GM03348 (cell line): ENCODE data around the gene POLK.
"Not testable (repeated sequence)": the region's sequence is repeated elsewhere in the genome, so short reads cannot be mapped to it uniquely, and the experiment has no call there.

Experiments used
- DNase-seq: peaks from one replicate; pipeline ENCODE4 v3.0.0; 2012; ENCODE audit warnings: low spot score

Gene POLK

DNA sequence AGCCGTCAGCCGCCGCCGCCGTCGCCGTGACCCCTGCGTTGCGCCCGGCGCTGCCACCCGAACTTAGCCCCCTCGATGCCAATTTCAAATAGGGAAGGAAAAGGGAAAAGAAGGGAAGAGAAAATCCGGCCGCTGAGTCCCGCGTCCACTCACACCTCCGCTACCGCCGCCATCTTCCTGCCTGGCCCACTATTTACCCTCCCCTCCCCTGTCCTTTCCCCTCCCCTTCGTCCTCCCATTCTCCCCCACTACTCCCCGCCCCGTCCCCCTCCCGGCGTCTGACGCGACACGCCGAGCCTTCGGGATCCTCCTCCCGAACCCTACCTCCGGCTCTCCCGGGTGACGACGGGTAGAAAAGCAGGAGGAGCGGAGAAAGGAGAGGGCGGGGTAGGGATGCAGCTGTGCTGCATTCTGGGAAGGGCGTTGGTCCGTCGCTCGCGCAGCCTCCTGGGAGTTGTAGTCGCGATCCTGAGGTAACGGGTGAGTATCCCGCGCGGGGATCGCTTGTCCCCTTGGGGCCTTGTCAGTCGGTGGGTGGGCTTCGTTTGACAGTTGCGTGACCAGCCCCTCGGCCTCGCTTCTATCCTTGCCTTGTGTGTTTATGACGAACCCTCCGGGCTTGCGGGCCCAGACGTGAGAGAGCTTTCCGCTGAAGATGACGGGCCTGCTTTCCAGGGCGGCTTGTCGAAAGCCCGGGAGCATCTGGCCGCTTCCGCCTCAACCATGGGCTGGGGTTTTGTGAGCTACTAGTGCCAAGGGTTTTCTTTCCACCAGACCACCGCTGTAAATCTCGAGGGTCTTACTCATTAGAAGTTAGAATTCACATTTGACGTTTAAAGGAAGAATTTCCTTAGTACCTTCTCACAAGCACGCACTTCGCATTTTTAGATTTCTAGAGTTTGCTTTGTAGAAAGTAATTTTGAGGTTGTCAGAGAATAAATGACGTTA is at the start of gene POLK, which contains the start of gene CERT1:
Gene POLK, plus strand, starts transcription at position 457 of the 948 bp plus-strand sequence.
Gene CERT1, minus strand, starts transcription at position 195 of the 948 bp plus-strand sequence. CDS start 422 bp downstream, outside the sequence.
- peak; percentile 98 for DNase-seq

- no peak for DNase-seq
These were observed 48.0 kb upstream of the POLK start for GRCh38 chr5:75463726-75464125.

DNA sequence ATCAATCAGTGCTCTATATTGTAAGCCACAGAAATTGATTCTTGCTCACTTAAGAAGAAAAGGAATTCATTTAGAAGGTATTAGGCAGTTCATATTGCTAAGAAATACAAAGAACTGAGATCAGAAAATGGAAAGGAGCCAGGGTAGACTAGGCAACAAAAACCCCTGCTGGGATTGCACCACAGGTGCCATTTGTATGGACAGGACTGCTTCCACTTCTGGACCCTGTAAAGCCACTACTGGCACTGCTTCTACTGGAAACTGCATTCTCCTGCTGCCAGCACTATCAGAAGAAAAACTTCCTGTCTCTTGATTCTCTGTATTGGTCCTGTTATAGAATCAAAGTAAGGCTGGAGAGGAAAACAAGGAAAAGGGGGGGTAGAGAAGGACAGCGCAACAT is 46.2 kb upstream of the POLK start:
- no peak for DNase-seq

DNA sequence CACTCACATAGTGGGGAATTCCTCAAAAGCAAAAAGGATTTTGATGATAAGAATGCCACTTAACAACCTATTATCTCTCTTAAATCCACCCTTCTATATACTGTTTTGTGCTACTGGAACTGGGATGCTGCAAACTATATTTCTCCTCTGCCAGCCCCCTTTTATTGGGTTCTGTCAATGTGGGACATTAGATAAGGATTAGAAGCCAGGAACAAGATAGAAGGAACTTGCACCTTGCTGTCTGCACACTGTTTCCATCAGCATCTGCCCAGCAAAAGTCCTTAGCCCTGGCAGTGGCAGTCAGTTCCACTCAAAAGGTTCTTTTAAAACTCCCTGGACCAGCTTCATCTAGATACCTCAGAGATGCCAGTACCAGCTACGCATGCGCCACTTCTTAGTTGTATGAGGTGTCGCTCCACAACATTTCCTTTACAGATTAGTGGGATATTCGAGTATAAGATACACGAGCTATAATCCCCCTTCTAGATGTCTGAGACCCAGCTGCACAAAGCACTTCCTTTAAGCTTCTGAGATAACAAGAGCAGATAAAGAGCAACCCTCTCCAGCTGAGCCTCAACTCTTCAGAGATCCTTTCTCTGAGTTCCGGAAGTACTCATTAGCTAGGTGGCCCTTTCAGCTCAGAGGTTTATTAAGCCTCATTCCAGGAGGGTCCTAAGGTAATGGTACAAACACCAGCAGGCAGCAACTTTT is 45.5 kb upstream of the POLK start:
- DNase-seq: no peak

GRCh38 chr5:75468593-75468992 is 43.1 kb upstream of the POLK start:
- DNase-seq: no peak

DNA sequence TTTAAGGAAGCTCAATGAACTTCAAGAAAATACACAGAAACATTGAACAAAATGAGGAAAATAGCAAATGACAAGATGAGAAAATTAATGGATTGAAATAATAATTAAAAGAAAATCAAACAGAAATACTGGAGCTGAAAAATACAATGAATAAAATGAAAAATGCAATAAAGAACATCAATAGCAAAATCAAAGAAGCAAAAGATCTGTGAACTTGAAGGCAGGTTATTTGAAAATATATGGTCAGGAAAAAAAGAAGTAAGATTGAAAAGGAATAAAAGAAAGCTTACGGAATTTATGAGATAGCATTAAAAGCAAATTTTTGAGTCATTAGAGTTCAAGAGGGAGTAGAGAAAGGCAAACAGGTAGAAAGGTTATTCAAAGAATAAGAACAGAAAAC is 42.7 kb upstream of the POLK start:
- no peak for DNase-seq

GRCh38 chr5:75471193-75471592 is 40.5 kb upstream of the POLK start:
- DNase-seq: no peak

- no peak for DNase-seq
These were observed 38.7 kb upstream of the POLK start for GRCh38 chr5:75472973-75473372.

GRCh38 chr5:75473463-75473862 is 38.2 kb upstream of the POLK start:
- DNase-seq: no peak

- DNase-seq: no peak
These were observed 36.3 kb upstream of the POLK start for GRCh38 chr5:75475364-75475763.

- DNase-seq: no peak
These were observed 30.7 kb upstream of the POLK start for GRCh38 chr5:75481024-75481423.

DNA sequence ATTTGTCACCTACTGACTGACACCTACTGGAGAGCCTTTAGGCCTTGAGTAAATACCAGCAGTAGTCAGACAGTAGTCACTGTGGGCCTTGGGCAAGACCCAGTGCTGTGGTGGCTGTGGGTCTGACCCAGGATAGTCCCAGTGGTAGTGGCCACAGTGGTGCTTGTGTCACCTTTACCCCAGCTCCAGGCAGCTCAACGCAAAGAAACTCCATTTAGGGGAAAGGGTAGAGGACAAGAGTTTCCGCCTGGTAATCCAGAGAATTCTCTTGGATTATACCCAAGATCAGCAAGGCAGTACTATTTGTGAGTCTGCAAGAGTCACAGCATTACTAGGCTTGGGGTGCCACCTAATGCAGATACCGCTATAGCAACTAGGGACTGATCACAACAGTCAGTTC is 29.2 kb upstream of the POLK start:
- DNase-seq: no peak

DNA sequence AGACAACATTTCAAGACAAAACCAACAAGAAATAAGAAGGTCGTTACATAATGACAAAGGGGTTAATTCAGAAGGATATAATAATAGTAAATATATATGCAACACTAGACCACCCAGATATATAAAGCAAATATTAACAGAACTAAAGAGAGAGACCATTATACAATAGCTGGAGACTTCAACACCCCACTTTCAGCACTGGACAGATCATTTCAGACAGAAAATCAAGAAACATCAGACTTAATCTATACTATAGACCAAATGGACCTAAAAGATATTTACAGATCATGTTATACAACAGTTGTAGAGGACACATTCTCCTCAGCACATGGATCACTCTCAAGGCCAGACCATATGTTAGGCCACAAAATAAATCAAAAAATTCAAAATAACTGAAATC is 27.1 kb upstream of the POLK start:
- no peak for DNase-seq

DNA sequence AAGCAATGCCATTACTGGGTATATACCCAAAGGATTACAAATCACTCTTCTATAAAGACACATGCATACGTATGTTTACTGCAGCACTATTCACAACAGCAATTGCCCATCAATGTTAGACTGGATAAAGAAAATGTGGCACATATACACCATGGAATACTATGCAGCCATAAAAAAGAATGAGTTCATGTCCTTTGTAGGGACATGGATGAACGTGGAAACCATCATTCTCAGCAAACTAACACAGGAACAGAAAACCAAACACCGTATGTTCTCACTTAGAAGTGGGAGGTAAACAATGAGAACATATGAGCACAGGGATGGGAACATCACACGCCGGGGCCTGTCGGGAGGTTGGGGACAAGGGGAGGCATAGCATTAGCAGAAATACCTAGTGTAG is 21.8 kb upstream of the POLK start:
- not testable (repeated sequence) for DNase-seq

DNA sequence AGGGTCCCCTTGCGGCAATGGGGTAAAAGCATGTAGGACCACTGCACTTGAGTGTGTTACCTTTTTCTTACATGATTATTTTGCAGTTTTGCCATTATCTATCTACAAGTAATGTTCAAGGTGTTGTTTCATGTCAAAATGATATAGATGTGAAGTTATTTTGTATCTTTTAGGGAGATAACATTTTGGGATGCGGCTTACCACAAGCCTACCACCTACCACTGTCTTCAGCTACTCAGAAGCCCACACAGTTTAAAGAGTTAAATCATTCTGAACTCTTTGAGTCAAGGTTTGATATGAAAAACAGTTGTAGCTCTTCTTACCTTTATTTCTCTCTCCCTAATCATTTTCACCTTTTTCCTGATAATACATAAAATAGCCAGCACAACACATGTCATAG is 20.1 kb upstream of the POLK start:
- no peak for DNase-seq

DNA sequence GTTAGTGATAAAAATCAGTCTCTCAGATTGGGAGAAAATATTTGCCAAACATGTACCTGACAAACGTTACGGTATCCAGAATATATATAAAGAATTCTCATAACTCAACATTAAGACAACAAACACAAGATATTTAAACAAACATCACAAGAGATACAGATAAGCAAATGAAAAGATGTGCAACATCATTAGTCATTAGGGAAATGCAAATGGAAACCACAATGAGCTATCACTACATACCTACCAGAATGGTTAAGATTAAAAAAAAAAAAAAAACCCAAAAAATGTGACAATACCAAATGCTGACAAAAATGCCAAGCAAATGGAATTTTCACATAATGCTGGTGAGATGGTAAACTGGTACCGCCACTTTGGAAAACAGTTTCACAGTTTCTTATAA is 15.7 kb upstream of the POLK start:
- no peak for DNase-seq

GRCh38 chr5:75498208-75498777 is 13.4 kb upstream of the POLK start:
- DNase-seq: no peak

DNA sequence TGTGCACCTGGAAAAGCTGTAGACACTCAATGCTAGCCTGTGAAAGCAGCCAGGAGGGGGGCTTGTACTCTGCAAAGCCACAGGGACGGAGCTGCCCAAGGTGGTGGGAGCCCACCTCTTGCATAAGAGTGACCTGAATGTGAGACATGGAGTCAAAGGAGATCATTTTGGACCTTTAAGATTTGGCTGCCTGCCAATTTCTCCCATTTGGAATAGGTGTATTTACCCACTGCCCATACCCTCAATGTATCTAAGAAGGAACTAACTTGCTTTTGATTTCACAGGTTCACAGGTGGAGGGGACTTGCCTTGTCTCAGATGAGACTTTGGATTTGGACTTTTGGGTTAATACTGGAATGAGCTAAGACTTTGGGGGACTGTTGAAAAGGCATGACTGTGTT is 12.8 kb upstream of the POLK start:
- DNase-seq: not testable (repeated sequence)

DNA sequence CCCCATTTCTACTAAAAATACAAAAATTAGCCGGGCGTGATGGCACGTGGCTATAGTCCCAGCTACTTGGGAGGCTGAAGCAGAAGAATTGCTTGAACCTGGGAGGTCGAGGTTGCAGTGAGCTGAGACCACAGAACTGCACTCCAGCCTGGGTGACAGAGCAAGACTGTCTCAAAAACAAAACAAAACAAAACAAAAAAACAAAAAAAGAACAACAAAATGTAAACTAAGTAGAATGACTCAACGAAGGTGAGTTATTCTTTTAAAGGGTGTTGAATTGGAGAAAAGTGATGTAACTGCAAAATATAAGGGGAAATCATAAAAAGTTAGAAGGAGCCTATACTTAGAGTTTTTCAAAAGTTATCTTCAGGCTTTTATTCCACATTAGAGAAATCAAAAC is 6.6 kb upstream of the POLK start:
- DNase-seq: not testable (repeated sequence)

DNA sequence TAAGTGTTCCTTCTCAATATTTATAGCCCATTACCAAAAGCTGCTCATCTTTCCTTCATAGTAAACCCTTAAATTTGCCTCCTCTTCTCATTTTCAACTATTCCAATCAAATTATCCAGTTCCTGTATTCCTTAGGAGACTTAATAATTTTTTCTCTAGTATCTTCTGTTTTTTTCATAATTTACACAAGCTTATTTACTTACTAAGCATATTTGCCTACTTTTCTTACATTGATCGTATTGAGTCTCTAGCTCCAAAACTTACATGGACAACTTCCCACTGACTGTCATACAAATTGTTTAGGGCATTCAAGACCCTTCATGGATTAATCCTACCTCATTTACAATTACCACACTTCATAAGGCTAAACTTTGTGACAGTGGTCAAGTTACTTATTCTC is 3.9 kb upstream of the POLK start:
- no peak for DNase-seq

GRCh38 chr5:75509546-75509945 is 2.1 kb upstream of the POLK start:
- DNase-seq: no peak

- peak; percentile 47 for DNase-seq
These were observed 1.7 kb upstream of the POLK start for GRCh38 chr5:75509956-75510355.

DNA sequence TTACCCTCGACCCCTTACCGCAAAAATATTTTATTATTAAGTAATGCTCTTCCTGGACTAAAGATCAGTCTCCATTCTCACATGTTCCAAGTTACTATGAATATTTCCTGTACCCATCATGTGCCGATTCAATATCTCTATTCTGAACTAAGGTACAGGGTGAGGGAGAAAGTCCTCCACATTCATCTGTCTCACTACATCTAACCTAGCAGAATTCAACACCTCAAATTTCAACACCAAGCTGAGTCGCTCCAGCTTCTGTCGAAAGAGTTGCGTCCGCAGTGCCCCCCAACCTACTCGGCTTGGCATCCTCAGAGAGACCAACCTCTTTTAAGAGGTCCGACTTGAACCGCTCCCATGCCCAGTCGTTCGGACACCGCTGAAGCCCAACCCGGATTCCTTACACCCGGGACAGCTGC is 1.3 kb upstream of the POLK start:
- no peak for DNase-seq
